Germinal center (tissue), 1 donor: ENCODE results near the gene ST7L.
"Not testable (repeated sequence)": the region's sequence is repeated elsewhere in the genome, so short reads cannot be mapped to it uniquely, and the experiment has no call there.

Experiments
- DNase-seq: peaks from one replicate; pipeline ENCODE4 v3.0.0; 2012; ENCODE audit warnings: mixed read lengths, low spot score

Gene ST7L

GRCh38 chr1:112618721-112619517 lies at the start of gene ST7L:
ST7L (minus strand) TSS chr1:112619141; CDS start chr1:112619113, 28 bp downstream.
- peak; percentile 60 for DNase-seq

- DNase-seq, result no peak
Observed at GRCh38 chr1:112666946-112667345, 48.0 kb upstream of the ST7L start.

GRCh38 chr1:112665857-112666256 lies 46.9 kb upstream of the ST7L start:
- no peak for DNase-seq

- DNase-seq, result no peak
Observed at GRCh38 chr1:112651205-112651604, 32.3 kb upstream of the ST7L start.

- DNase-seq, result no peak
Observed at GRCh38 chr1:112646225-112646624, 27.3 kb upstream of the ST7L start.

- no peak for DNase-seq
Observed at GRCh38 chr1:112643080-112643479, 24.1 kb upstream of the ST7L start.

GRCh38 chr1:112640437-112640836 lies 21.5 kb upstream of the ST7L start:
- not testable (repeated sequence) for DNase-seq

GRCh38 chr1:112638110-112638428 lies 19.1 kb upstream of the ST7L start:
- no peak for DNase-seq

- DNase-seq, result no peak
Observed at GRCh38 chr1:112637254-112638109, 18.5 kb upstream of the ST7L start.

- DNase-seq, result no peak
Observed at GRCh38 chr1:112636597-112637253, 17.8 kb upstream of the ST7L start.

GRCh38 chr1:112636056-112636455 lies 17.1 kb upstream of the ST7L start:
- no peak for DNase-seq

GRCh38 chr1:112634367-112634766 lies 15.4 kb upstream of the ST7L start:
- DNase-seq, result no peak

- no peak for DNase-seq
Observed at GRCh38 chr1:112633628-112634027, 14.7 kb upstream of the ST7L start.

GRCh38 chr1:112629256-112629655 lies 10.3 kb upstream of the ST7L start:
- DNase-seq, result no peak

- no peak for DNase-seq
Observed at GRCh38 chr1:112628516-112628915, 9.6 kb upstream of the ST7L start.

- DNase-seq, result no peak
Observed at GRCh38 chr1:112626887-112627286, 7.9 kb upstream of the ST7L start.

GRCh38 chr1:112626193-112626592 lies 7.3 kb upstream of the ST7L start:
- no peak for DNase-seq

- DNase-seq, result no peak
Observed at GRCh38 chr1:112625696-112626095, 6.8 kb upstream of the ST7L start.

GRCh38 chr1:112624493-112624892 lies 5.6 kb upstream of the ST7L start:
- not testable (repeated sequence) for DNase-seq

GRCh38 chr1:112620377-112620695 lies 1.4 kb upstream of the ST7L start:
- no peak for DNase-seq

- peak; percentile 89 for DNase-seq
Observed at GRCh38 chr1:112619518-112620376, 806 bp upstream of the ST7L start, which contains the start of gene CAPZA1. CAPZA1 (plus strand) TSS chr1:112619832; CDS start chr1:112619845, 13 bp downstream.
